Measurements from ENCODE around the gene CRYM. TPM values are rescaled to one million over a fixed set of nuclear protein-coding genes. Genes with fewer than 3 reads are reported as not detected.

The CRYM gene
- total RNA-seq, 1 donor from 2014 or later = not detected

GRCh38 chr16:21263640-21264570, 14.2 kb downstream of the CRYM start:
- no peaks in the 10 kb centered on the region for H3K4me1 Mint-ChIP-seq (ENCODE audit: low read depth, unreplicated experiment)
- H3K27ac Mint-ChIP-seq (ENCODE audit: unreplicated experiment) = no peak overlapping the region

DNA sequence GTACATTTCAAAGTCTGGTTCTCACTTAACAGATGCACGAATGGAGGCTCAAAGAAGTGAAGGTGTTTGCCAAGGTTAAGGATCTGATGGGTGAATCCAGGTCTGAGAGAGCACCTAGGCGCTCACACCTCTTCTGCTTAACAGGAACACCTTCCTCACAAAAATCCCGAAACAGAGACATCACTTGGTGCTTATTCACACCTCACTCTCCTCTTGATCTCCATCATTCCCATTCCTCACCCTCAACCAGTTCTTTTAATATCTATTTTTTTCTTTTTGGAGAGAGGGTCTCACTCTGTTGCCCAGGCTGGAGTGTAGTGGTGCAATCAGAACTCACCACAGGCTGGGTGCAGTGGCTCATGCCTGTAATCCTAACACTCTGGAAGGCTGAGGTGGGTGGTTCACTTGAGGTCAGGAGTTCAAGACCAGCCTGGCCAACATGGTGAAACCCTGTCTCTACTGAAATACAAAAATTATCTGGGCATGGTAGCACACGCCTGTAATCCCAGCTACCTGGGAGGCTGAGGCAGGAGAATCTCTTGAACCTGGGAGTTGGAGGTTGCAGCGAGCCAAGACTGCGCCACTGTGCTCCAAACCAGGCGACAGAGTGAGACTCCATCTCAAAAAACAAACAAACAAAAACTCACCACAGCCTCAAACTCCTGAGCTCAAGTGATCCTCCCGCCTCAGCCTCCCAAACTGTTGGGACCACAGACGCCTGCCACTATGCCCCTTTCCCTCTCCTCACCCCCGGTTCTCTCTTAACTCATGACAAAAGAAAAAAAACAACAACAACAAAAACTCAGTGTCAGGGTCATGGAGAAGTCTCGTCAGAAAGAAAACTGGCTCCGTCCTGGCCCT, 15.1 kb downstream of the CRYM start:
- no peaks in the 10 kb centered on the region for H3K9me3 Mint-ChIP-seq (ENCODE audit: unreplicated experiment)
- no peaks in the 10 kb centered on the region for H3K4me1 Mint-ChIP-seq (ENCODE audit: low read depth, unreplicated experiment)
- no peak for TF ChIP-seq CTCF (IDR thresholded peaks at IDR 0.05; ENCODE audit: partially characterized antibody, unreplicated experiment)
- H3K27me3 Mint-ChIP-seq (ENCODE audit: unreplicated experiment) = no peaks in the 10 kb centered on the region
- no peak for DNase-seq
- H3K36me3 Mint-ChIP-seq (ENCODE audit: unreplicated experiment) = no peaks in the 10 kb centered on the region
- no peak overlapping the region for H3K27ac Mint-ChIP-seq (ENCODE audit: unreplicated experiment)
- no peak overlapping the region for H3K4me3 Mint-ChIP-seq (ENCODE audit: unreplicated experiment)

More at GRCh38 chr16:21263640-21264570, 14.2 kb downstream of the CRYM start:
- no peak for TF ChIP-seq CTCF (IDR thresholded peaks at IDR 0.05; ENCODE audit: partially characterized antibody, unreplicated experiment)
- Mint-ChIP-seq H3K9me3 (ENCODE audit: unreplicated experiment) (no peaks in the 10 kb centered on the region), H3K27me3 (ENCODE audit: unreplicated experiment) (no peaks in the 10 kb centered on the region), H3K4me3 (ENCODE audit: unreplicated experiment) (no peak overlapping the region), H3K36me3 (ENCODE audit: unreplicated experiment) (no peaks in the 10 kb centered on the region)
- no peak for DNase-seq

DNA sequence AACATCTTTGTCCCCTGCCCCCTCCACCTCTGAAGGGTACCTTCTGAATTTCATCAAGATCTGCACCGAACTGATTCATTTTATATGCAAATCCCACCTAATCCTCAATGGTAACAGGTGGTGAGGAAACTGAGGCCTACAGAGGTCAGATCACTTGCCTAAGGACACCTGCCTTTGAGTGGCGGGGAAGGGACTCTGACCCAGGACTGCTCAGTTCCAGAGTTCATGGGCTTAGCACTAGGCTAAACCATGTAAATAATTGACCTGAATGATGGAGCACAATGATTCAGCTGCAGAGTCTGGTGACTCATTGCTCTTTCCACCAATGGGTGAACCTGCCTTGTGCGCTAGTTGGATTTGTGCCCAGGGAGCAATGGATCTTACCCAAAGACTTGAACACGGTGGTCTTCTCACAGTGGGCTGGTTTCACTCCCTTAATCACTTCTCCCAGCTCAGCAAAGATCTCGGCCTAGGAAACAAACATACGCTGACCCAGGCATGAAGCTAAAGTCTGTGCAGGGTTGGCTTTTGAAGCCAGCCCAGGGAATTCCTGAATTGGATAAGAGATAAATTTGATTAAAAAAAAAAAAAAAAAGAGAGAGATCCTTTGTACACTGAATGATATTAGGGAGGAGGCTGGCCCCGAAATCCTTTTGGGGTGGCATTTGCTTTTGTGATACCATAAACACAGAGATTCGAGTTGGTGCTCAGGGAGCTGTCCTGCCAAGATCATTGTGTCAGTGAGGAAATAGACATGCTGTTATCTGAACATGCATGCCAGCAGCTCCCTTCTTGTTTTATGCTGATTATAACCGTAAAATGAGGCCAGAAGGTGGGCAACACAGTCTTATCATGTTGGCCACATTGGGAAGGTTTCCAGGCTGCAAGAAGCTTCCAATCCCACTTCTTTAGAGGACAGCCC, 17.0 kb downstream of the CRYM start:
- Mint-ChIP-seq H3K27me3 (ENCODE audit: unreplicated experiment) (no peaks in the 10 kb centered on the region), H3K9me3 (ENCODE audit: unreplicated experiment) (no peaks in the 10 kb centered on the region), H3K4me1 (ENCODE audit: low read depth, unreplicated experiment) (no peaks in the 10 kb centered on the region), H3K36me3 (ENCODE audit: unreplicated experiment) (no peaks in the 10 kb centered on the region), H3K4me3 (ENCODE audit: unreplicated experiment) (no peak overlapping the region), H3K27ac (ENCODE audit: unreplicated experiment) (no peak overlapping the region)
- no peak for DNase-seq
- TF ChIP-seq CTCF (IDR thresholded peaks at IDR 0.05; ENCODE audit: partially characterized antibody, unreplicated experiment) = no peak

DNA sequence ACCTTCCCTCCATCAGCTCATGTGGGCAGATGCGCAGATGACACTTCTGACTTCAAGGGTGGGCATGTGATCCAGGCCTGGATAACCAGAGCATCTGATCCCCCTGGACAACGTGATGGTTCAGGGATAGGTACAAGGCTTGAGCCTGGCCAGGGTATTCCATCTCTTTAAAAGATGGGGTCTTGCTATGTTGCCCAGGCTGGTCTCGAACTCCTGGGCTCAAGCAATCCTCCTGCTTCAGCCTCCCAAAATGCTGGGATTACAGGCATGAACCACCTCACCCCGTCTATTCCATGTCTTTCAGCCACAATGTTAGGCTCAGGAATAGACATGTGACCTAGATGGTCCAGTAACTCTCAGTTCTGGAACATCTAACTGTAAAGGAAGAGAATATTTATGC, 20.8 kb downstream of the CRYM start:
- no peak for TF ChIP-seq CTCF (IDR thresholded peaks at IDR 0.05; ENCODE audit: partially characterized antibody, unreplicated experiment)
- peaks cover 2% of the 10 kb centered on the region for H3K27me3 Mint-ChIP-seq (ENCODE audit: unreplicated experiment)
- H3K4me3 Mint-ChIP-seq (ENCODE audit: unreplicated experiment) = no peak overlapping the region
- H3K4me1 Mint-ChIP-seq (ENCODE audit: low read depth, unreplicated experiment) = no peaks in the 10 kb centered on the region
- H3K36me3 Mint-ChIP-seq (ENCODE audit: unreplicated experiment) = no peaks in the 10 kb centered on the region
- no peaks in the 10 kb centered on the region for H3K9me3 Mint-ChIP-seq (ENCODE audit: unreplicated experiment)
- no peak overlapping the region for H3K27ac Mint-ChIP-seq (ENCODE audit: unreplicated experiment)
- no peak for DNase-seq

All from glutamatergic neuron (in vitro differentiated cells).